ENCODE results near the gene ANKIB1. TPM values are rescaled to one million over a fixed set of nuclear protein-coding genes. Genes with fewer than 3 reads are reported as not detected.

ANKIB1 gene
- total and polyA plus RNA-seq, 2 donors (not counting 1 experiment from before 2014, with no cell fraction given): 53.4 to 60.4 TPM

DNA sequence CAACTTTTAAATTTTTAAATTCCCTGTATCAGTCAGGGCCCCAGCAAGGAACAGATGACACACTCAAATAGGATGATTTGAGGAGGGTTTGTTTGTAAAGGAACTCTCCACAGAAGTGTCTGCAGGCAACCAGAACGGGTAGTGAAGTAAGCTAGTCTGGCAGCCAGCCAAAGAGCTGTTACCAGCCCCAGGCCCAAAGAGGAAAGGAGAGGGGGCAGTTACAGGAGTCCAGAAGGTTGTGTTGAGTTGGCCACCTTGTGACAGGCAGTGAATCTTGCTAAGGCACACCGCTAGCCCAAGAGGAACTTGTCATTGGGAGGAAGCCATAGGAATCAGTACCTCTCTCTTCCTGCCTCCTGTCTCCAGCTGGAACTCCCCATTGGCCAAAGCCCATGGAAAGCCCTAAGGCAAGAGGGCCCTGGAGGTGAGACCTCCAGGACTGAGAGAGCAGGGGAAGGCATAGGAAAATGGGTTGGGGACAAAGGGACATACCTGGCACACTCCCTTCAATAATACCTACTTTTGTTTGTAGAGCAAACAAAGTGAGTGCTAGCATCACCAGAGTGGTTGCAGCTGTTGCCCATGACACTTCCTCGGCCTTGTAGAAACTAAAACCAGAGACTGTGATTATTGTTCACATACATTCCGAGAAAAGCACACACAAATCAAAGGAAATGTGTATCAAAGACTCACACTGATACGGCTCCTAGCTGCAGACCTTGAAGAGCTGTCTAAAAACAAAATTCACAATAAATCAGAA lies 176.1 kb downstream of the ANKIB1 start:
- DNase-seq (ENCODE audit: low read depth in 2 of 2): no peak
- TF ChIP-seq EZH2 (IDR thresholded peaks at IDR 0.05; ENCODE audit: low read length, missing control alignments): no peak
- TF ChIP-seq, protein P1, sequence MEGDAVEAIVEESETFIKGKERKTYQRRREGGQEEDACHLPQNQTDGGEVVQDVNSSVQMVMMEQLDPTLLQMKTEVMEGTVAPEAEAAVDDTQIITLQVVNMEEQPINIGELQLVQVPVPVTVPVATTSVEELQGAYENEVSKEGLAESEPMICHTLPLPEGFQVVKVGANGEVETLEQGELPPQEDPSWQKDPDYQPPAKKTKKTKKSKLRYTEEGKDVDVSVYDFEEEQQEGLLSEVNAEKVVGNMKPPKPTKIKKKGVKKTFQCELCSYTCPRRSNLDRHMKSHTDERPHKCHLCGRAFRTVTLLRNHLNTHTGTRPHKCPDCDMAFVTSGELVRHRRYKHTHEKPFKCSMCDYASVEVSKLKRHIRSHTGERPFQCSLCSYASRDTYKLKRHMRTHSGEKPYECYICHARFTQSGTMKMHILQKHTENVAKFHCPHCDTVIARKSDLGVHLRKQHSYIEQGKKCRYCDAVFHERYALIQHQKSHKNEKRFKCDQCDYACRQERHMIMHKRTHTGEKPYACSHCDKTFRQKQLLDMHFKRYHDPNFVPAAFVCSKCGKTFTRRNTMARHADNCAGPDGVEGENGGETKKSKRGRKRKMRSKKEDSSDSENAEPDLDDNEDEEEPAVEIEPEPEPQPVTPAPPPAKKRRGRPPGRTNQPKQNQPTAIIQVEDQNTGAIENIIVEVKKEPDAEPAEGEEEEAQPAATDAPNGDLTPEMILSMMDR (conservative IDR thresholded peaks at IDR 0.05 in 1 of 2, IDR thresholded peaks at IDR 0.05 in 1 of 2; ENCODE audit: low read depth in 1 of 2, low read length in 2 of 2): no peak
- no peaks in the 10 kb centered on the region for H3K79me2 ChIP-seq (ENCODE audit: control insufficient read depth, insufficient read depth, low read length)
- H3K27me3 ChIP-seq (ENCODE audit: control insufficient read depth, insufficient read depth, low read length): no peaks in the 10 kb centered on the region
- H3K4me2 ChIP-seq (ENCODE audit: extremely low read depth, insufficient read depth, low read length): no peak overlapping the region
- H3K36me3 ChIP-seq (ENCODE audit: control insufficient read depth, insufficient read depth, low read length): no peaks in the 10 kb centered on the region
- no peaks in the 10 kb centered on the region for H3K9me3 ChIP-seq (ENCODE audit: control insufficient read depth, insufficient read depth, low read depth, low read length)
- no peak overlapping the region for H2AFZ ChIP-seq (ENCODE audit: low read length)
- no peaks in the 10 kb centered on the region for H4K20me1 ChIP-seq (ENCODE audit: control insufficient read depth, extremely low read depth, insufficient read depth, low read length)
- no peak overlapping the region for H3K27ac ChIP-seq (ENCODE audit: insufficient read depth, low read length)
- H3K9ac ChIP-seq (ENCODE audit: insufficient read depth, low read length): no peak overlapping the region
- H3K4me1 ChIP-seq (ENCODE audit: control insufficient read depth, extremely low read depth, insufficient read depth, low read length): no peaks in the 10 kb centered on the region
- no peak overlapping the region for H3K4me3 ChIP-seq (replicated peaks in 1 of 4; ENCODE audit: control extremely low read depth in 1 of 4, insufficient read depth in 1 of 4, low read depth in 3 of 4, low read length in 4 of 4)

DNA sequence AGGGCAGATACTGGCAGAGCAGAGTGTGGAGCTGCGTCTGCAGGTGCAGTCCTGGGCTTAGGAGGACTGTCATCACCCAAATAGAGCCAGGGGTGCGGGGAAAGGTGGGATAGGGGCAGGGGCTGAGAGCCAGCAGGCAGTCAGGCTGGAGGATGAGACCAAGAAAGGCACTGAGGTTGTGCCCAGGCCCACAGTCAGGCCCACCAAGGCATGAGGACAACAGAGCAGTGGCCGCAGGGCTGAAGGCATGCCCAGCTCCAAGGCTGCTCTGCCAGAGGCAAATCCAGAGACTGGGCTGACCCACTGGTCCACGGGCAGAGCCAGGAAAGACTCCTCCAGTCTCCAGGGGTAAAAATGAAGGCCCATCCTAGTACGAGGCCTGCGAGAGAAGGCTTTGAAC lies 177.2 kb downstream of the ANKIB1 start:
- no peaks in the 10 kb centered on the region for H3K79me2 ChIP-seq (ENCODE audit: control insufficient read depth, insufficient read depth, low read length)
- H2AFZ ChIP-seq (ENCODE audit: low read length): no peak overlapping the region
- no peak overlapping the region for H3K27ac ChIP-seq (ENCODE audit: insufficient read depth, low read length)
- no peaks in the 10 kb centered on the region for H4K20me1 ChIP-seq (ENCODE audit: control insufficient read depth, extremely low read depth, insufficient read depth, low read length)
- H3K9ac ChIP-seq (ENCODE audit: insufficient read depth, low read length): no peak overlapping the region
- TF ChIP-seq, protein P1 (conservative IDR thresholded peaks at IDR 0.05 in 1 of 2, IDR thresholded peaks at IDR 0.05 in 1 of 2; ENCODE audit: low read depth in 1 of 2, low read length in 2 of 2): no peak
- no peak for TF ChIP-seq EZH2 (IDR thresholded peaks at IDR 0.05; ENCODE audit: low read length, missing control alignments)
- DNase-seq (ENCODE audit: low read depth in 2 of 2): no peak
- H3K4me1 ChIP-seq (ENCODE audit: control insufficient read depth, extremely low read depth, insufficient read depth, low read length): no peaks in the 10 kb centered on the region
- no peaks in the 10 kb centered on the region for H3K27me3 ChIP-seq (ENCODE audit: control insufficient read depth, insufficient read depth, low read length)
- no peak overlapping the region for H3K4me3 ChIP-seq (replicated peaks in 1 of 4; ENCODE audit: control extremely low read depth in 1 of 4, insufficient read depth in 1 of 4, low read depth in 3 of 4, low read length in 4 of 4)
- no peaks in the 10 kb centered on the region for H3K9me3 ChIP-seq (ENCODE audit: control insufficient read depth, insufficient read depth, low read depth, low read length)
- H3K36me3 ChIP-seq (ENCODE audit: control insufficient read depth, insufficient read depth, low read length): no peaks in the 10 kb centered on the region
- no peak overlapping the region for H3K4me2 ChIP-seq (ENCODE audit: extremely low read depth, insufficient read depth, low read length)

DNA sequence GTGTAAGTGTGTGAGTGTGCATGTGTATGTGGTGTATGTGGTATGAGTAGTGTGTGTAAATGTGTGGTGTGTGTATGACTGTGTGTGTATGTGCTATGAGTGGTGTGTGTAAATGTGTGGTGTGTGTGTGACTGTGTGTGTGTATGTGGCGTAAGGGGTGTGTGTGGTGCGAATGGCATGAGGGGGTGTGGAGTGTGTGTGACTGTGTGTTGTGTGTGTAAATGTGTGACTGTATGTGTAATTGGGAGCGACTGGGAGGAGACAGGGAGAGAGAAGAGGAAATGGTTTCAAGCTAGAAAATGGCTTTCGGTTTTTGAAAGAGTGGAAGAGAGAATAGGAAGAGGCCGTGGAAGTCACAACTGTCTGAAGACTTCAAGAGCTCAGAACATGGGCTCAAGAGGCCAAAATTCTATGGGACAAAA lies 177.9 kb downstream of the ANKIB1 start:
- Histone ChIP-seq H3K4me2 (ENCODE audit: extremely low read depth, insufficient read depth, low read length) (no peak overlapping the region), H3K27me3 (ENCODE audit: control insufficient read depth, insufficient read depth, low read length) (no peaks in the 10 kb centered on the region), H3K9ac (ENCODE audit: insufficient read depth, low read length) (no peak overlapping the region), H3K4me1 (ENCODE audit: control insufficient read depth, extremely low read depth, insufficient read depth, low read length) (no peaks in the 10 kb centered on the region), H3K4me3 (replicated peaks in 1 of 4; ENCODE audit: control extremely low read depth in 1 of 4, insufficient read depth in 1 of 4, low read depth in 3 of 4, low read length in 4 of 4) (no peak overlapping the region), H3K9me3 (ENCODE audit: control insufficient read depth, insufficient read depth, low read depth, low read length) (no peaks in the 10 kb centered on the region), H3K36me3 (ENCODE audit: control insufficient read depth, insufficient read depth, low read length) (no peaks in the 10 kb centered on the region), H4K20me1 (ENCODE audit: control insufficient read depth, extremely low read depth, insufficient read depth, low read length) (no peaks in the 10 kb centered on the region), H3K27ac (ENCODE audit: insufficient read depth, low read length) (no peak overlapping the region), H3K79me2 (ENCODE audit: control insufficient read depth, insufficient read depth, low read length) (no peaks in the 10 kb centered on the region), H2AFZ (ENCODE audit: low read length) (no peak overlapping the region)
- DNase-seq (ENCODE audit: low read depth in 2 of 2): no peak
- no peak for TF ChIP-seq EZH2 (IDR thresholded peaks at IDR 0.05; ENCODE audit: low read length, missing control alignments)
- TF ChIP-seq, protein P1 (conservative IDR thresholded peaks at IDR 0.05 in 1 of 2, IDR thresholded peaks at IDR 0.05 in 1 of 2; ENCODE audit: low read depth in 1 of 2, low read length in 2 of 2): no peak
